ENCODE data around the gene NUP214.
"Not testable (repeated sequence)": the region's sequence is repeated elsewhere in the genome, so short reads cannot be mapped to it uniquely, and the experiment has no call there.

The NUP214 gene

DNA sequence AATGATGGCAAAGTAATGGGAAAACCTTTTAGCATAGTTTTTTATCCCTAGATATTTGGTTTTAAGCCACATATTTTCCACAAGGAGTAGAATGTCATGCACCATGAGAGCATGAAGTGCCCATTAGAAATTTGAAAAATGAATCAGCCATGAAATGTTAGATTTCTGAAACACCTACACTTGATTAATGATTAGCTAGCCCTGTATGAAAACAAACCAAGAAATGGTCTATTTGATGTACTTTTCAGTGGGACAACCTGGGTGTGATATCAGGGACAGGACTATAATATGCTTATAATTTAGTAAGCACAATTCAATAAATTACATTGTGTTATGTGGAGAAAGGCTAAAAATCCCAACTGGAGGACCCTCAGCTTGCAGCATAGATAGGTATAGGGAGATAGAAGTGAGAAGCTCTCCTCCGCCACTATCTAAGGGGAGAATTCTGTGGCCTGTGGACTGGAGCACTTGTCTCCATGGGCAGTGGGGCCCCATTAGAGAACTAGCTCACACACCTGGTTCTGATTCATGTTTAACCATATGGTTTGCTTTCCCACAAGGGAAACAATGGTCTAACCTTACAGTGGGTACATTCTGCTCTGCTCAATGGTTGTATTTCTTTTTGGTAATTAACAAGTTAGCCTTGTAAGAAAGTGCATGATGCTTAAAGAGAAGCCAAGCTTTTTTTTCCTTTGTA is 35.2 kb downstream of the NUP214 start:
- DNase-seq (ENCODE audit: low read depth in 2 of 3, low spot score in 2 of 3), result no peak

- no peak for DNase-seq (ENCODE audit: low read depth in 2 of 3, low spot score in 2 of 3)
These were observed 36.2 kb downstream of the NUP214 start for GRCh38 chr9:131161585-131161984.

DNA sequence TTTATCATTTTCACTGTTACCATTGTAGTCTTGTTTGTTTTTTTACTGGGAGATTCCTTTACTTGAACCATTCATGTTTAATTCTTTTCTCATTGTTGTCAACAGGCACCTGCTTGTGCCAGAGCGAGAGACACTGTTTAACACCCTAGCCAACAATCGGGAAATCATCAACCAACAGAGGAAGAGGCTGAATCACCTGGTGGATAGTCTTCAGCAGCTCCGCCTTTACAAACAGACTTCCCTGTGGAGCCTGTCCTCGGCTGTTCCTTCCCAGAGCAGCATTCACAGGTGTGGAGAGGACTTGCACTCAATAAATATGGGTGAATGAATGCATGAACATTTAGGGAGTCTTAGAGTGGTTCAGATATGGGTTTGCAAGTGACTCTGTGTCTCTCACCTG is 37.5 kb downstream of the NUP214 start:
- no peak for DNase-seq (ENCODE audit: low read depth in 2 of 3, low spot score in 2 of 3)

DNA sequence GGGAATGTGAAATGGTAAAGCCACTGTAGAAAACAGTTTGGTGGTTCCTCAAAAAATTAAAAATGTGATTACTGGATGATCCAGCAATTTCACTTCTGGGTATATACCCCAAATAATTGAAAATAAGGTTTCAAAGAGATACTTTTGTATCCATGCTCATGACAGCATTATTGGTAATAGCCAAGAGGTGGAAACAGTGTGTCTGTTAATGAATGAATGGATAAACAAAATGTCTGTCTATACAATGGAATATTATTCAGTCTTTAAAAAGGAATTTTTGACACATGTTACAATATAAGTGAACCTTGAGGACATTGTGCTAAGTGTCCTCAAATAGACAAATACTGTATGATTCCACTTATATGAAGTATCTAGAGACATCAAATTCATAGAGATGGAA is 40.1 kb downstream of the NUP214 start:
- DNase-seq (ENCODE audit: low read depth in 2 of 3, low spot score in 2 of 3), result no peak

DNA sequence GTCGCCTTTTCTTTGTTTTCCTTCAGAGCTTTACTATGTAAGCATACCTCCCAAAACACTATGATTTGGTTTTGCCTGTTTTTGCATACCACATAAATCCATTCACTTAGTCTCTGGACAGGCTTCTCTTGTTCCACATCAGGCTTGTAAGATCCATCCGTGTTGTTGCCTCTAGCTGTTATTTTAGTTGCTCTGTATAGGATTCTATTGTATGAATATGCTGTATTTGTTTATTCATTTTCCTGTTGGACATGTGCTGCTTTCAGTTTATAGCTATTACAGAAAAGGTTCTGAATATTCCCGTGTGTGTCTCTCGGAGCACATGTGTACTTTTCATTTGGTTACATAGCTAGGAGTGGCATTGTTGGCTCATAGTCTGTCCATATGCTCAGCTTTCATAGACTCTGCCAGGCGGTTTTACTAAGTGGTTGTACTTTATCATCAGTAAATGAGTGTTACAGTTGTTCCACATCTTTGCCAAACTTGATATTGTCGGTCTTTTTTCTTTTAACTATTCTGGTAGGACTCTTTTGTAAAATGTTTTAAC is 41.8 kb downstream of the NUP214 start:
- DNase-seq (ENCODE audit: low read depth in 2 of 3, low spot score in 2 of 3), result no peak

DNA sequence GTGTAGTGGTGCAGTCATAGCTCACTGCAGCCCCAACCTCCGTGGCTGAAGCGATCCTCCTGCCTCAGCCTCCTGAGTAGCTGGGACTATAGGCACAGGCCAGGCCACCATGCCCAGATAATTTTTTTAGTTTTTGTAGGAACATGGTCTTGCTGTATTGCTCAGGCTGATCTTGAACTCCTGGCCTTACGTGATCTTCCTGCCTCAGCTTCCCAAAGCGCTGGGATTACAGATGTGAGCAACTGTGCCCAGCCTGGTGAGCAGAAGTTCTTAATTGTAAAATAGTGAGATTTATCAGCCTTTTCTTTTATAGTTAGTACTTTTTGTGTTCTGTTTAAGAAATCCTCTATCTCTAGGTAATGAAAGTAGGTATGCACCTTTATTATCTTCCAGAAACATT is 42.5 kb downstream of the NUP214 start:
- no peak for DNase-seq (ENCODE audit: low read depth in 2 of 3, low spot score in 2 of 3)

DNA sequence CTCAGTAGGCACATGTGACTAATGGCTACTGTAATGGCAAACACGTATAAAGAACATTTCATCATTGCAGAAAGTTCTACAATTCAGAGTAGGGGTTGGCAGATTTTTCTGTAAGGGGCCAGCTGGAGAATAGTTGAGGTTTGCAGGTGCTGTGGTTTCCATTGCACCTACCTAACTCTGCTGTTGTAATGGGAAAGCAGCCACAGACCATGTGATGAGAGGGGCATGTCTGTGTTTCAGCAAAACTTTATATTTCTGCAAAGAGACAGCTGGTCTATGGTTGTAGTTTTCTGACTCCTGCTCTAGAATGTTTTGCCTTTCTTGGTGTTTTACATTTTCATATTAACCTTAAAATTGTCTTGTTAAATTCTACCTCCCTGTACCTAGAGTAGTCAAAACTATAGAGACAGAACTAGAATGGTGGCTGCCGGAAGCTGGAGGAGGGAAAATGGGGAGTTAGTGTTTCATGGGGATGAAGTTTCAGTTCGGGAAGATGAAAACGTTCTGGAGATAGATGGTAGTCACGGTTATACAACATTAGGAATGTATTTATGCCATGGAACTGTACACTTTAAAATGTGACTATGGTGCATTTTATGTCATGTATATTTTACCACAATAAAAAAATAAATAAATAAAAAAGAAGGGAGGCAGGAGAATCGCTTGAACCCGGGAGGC is 44.3 kb downstream of the NUP214 start:
- no peak for DNase-seq (ENCODE audit: low read depth in 2 of 3, low spot score in 2 of 3)

- DNase-seq (ENCODE audit: low read depth in 2 of 3, low spot score in 2 of 3), result no peak
These were observed 48.6 kb downstream of the NUP214 start for GRCh38 chr9:131173995-131174394.

DNA sequence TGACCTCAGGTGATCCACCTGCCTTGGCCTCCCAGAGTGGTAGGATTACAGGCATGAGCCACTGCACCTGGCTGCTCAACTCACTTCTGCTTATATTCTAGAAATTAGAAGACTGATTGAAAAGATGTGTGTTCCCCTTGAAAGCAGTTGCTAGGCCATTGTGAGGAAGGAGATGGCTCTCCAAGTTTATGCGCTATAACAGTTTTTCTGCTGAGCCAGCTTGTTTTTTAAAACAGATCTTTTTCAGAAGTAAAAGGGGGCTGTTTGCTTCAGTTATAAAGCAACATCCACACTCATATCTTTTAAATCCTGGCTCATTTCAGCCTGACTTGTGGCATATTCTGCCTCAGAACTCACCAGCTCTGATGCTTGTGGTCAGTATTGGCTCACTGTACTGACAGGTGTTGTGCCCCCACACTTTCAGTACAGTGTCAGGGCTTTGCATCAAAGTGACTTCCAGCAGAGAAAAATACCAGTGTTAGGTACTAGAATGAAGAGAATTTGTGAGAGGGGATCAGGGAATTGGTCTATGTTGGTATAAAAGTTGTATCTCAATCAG is 49.4 kb downstream of the NUP214 start:
- DNase-seq (ENCODE audit: low read depth in 2 of 3, low spot score in 2 of 3), result no peak

DNA sequence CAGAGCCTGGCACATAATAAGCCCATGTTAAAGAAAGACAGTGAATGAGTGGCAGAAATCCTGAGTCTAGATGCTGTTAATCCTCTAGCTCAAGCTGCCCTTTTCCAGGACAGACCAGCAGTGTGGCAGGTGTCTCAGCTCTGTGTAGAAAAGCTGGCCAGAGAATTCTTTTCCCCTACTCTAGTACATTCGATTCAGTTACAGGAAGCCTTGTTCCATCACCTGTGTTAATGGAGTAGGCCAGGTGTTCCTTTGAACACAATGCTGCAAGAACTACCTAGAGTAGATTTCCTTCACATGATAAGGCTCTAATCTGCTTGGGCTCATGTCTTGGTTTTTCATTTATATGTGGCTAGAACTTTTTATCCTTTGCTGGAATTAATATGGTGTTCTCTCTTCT is 52.5 kb downstream of the NUP214 start:
- no peak for DNase-seq (ENCODE audit: low read depth in 2 of 3, low spot score in 2 of 3)

- peak; percentile 34 to 44 (median 38) for DNase-seq (ENCODE audit: low read depth in 2 of 3, low spot score in 2 of 3)
These were observed 53.0 kb downstream of the NUP214 start for GRCh38 chr9:131178382-131178781.

DNA sequence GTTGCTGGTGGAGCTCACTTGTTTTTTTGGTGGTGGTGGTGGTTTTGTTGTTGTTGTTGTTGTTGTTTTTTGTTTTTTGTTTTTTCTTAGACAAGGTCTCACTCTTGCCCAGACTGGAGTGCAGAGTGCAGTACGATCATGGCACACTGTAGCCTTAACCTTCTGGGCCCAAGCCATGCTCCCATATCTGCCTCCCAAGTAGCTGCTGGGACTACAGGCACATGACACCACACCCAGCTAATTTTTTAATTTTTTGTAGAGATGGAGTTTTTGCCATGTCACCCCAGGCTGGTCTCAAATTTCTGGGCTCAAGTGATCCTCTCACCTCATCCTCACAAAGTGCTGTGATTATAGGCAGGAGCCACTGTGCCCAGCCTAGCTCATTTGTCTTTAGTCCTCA is 53.5 kb downstream of the NUP214 start:
- DNase-seq (ENCODE audit: low read depth in 2 of 3, low spot score in 2 of 3), result no peak

DNA sequence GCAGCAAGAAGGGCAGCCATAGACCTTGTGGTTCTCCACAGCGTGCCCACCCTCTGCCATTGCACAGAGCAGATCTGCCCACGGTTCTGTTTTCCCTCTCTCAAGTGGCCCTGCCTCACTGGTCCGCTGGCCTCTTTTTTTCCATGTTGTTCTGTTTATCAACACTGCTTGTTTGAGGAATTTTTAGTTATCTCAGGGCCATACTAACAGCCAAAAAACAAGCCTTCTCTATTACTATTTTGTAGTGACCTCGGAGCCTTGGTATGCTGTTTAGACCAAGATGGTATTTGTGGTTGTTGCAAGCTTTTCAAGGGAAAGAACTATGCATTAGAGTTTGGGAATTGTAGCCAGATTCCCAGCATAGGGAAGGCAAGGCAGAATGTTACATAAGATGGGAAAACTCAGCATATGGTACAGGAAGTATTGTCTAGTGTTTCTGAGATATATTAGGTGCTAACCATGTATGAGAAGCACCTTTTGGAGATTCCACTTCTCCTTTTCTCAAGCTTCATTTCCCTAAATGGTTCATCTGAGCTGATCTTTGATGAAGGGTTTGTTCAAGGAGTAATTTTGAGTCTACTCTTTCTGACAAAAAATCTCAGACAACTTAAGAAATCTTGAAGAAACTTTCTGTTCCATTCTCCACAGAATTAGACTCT is 54.3 kb downstream of the NUP214 start:
- no peak for DNase-seq (ENCODE audit: low read depth in 2 of 3, low spot score in 2 of 3)

- DNase-seq (ENCODE audit: low read depth in 2 of 3, low spot score in 2 of 3), result no peak
These were observed 55.1 kb downstream of the NUP214 start for GRCh38 chr9:131180454-131180853.

GRCh38 chr9:131181091-131181681 is 55.8 kb downstream of the NUP214 start:
- no peak for DNase-seq (ENCODE audit: low read depth in 2 of 3, low spot score in 2 of 3)

GRCh38 chr9:131185924-131186323 is 60.5 kb downstream of the NUP214 start:
- DNase-seq (ENCODE audit: low read depth in 2 of 3, low spot score in 2 of 3), result no peak

- DNase-seq (ENCODE audit: low read depth in 2 of 3, low spot score in 2 of 3), result no peak
These were observed 61.2 kb downstream of the NUP214 start for GRCh38 chr9:131186622-131187021.

GRCh38 chr9:131187957-131188356 is 62.6 kb downstream of the NUP214 start:
- DNase-seq (ENCODE audit: low read depth in 2 of 3, low spot score in 2 of 3), result no peak

DNA sequence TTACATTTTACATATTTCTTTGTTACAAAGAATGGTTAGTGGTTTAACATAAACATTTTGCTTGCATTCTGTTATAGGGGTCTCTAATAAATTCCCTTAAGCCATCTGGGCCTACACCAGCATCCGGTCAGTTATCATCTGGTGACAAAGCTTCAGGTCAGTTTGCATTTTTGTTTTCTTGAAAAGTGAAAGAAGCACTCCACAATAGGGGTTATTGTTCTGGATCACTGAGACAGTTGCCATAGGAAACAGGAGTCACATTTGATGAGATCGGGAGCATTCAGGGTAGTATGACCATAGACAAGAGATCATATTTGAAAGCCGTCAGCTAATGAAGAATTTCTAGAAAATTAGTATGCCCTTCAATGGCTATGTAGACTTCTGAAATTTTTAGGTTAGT is 63.6 kb downstream of the NUP214 start:
- DNase-seq (ENCODE audit: low read depth in 2 of 3, low spot score in 2 of 3), result no peak

- no peak for DNase-seq (ENCODE audit: low read depth in 2 of 3, low spot score in 2 of 3)
These were observed 64.8 kb downstream of the NUP214 start for GRCh38 chr9:131190191-131190590.

DNA sequence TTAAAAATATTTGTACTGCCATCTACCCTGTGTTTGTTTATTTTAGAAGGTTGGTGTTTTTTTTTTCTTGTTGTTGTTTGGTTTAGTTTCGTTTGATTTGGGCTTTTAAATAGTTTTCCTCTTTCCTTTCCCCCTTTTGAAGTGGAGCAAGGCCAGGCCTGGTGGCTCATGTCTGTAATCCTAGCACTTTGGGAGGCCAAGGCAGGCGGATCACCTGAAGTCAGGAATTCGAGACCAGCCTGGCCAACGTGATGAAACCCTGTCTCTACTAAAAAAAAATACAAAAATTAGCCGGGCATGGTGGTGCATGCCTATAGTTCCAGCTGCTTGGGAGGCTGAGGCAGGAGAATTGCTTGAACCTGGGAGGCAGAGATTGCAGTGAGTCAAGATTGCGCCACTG is 65.6 kb downstream of the NUP214 start:
- DNase-seq (ENCODE audit: low read depth in 2 of 3, low spot score in 2 of 3), result not testable (repeated sequence)
